LNCAP (cell line): ENCODE data around the gene WFDC8.

ENCODE experiments used
- TF ChIP-seq, protein P1 (sequence below): fragments of 450-650 bp; IDR thresholded peaks from 2 replicates; pipeline ENCODE4 v1.5.1; 2017; ENCODE audit warnings: mild to moderate bottlenecking

WFDC8 gene

DNA sequence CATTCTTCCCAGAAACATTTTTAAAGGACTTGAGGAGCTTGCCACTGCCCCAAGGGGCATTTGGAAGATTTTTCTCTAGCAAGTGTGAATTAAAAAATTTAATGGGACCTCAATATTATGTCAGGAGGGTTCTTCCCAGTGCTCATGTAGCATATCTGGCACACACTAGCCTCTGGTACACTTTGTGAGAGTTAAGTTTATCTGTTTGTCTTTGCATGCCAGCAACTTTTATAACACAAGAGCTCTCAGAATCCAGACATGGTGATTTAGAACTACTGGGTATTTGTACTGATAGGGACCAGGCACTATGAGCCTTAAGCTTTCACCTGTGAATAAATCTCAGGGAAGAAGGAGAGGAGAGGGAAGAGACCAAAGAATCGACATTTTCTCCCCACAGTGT, 76.5 kb downstream of the WFDC8 start:
- TF ChIP-seq, protein P1, sequence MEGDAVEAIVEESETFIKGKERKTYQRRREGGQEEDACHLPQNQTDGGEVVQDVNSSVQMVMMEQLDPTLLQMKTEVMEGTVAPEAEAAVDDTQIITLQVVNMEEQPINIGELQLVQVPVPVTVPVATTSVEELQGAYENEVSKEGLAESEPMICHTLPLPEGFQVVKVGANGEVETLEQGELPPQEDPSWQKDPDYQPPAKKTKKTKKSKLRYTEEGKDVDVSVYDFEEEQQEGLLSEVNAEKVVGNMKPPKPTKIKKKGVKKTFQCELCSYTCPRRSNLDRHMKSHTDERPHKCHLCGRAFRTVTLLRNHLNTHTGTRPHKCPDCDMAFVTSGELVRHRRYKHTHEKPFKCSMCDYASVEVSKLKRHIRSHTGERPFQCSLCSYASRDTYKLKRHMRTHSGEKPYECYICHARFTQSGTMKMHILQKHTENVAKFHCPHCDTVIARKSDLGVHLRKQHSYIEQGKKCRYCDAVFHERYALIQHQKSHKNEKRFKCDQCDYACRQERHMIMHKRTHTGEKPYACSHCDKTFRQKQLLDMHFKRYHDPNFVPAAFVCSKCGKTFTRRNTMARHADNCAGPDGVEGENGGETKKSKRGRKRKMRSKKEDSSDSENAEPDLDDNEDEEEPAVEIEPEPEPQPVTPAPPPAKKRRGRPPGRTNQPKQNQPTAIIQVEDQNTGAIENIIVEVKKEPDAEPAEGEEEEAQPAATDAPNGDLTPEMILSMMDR = no peak
